HEK293 (cell line): ENCODE results near the gene CDCA7.

ENCODE experiments used
- CTCF ChIA-PET: fragments of 350-600 bp; formaldehyde crosslinking; extraction: SDS; loops from one replicate; lab custom pipeline; 2021; ENCODE audit warnings: antibody characterized with exemption; lab: Yijun Ruan, JAX
- POLR2A ChIA-PET: fragments of 300-600 bp; formaldehyde crosslinking; extraction: SDS; loops from one replicate; lab custom pipeline; 2020; ENCODE audit warnings: antibody characterized with exemption, inconsistent platforms; lab: Yijun Ruan, JAX
- H3K27ac ChIP-seq: fragments of 200-500 bp; sonication (Bioruptor generic); 2 replicates; pipeline ENCODE4 v1.5.1; 2014; ENCODE audit warnings: low read depth, low read length, control low read depth, inconsistent platforms; ENCODE audit errors: extremely low read depth
- H3K36me3 ChIP-seq, 2 experiments: fragments of 200-500 bp in 1 of 2; sonication (Bioruptor generic) in 1 of 2; 1 replicate in 1 of 2; 2 replicates in 1 of 2; pipeline ENCODE4 v1.5.1; 2014 to 2017; ENCODE audit warnings: inconsistent platforms in 2 of 2, low read length in 2 of 2; ENCODE audit not compliant: control insufficient read depth in 2 of 2, insufficient read depth in 1 of 2
- H3K4me1 ChIP-seq: fragments of 200-500 bp; sonication (Bioruptor generic); 2 replicates; pipeline ENCODE4 v1.5.1; 2014; ENCODE audit warnings: mild to moderate bottlenecking, low read length, inconsistent platforms; ENCODE audit not compliant: control insufficient read depth, insufficient read depth
- H3K4me3 ChIP-seq: 2 replicates; pipeline ENCODE4 v1.5.1; 2011; ENCODE audit warnings: low read depth, mild to moderate bottlenecking, control low read depth, low read length, moderate library complexity
- H3K9me3 ChIP-seq: fragments of 200-500 bp; sonication (Bioruptor generic); 2 replicates; pipeline ENCODE4 v1.5.1; 2014; ENCODE audit warnings: low read depth, low read length, inconsistent platforms; ENCODE audit not compliant: control insufficient read depth, insufficient read depth
- HOXA7 ChIP-seq: sonication (generic); formaldehyde crosslinking; IDR thresholded peaks from 2 replicates; pipeline ENCODE4 v1.8.1; 2022; ENCODE audit warnings: missing genetic modification reagents, borderline replicate concordance
- HOXC10 ChIP-seq: sonication (generic); formaldehyde crosslinking; IDR thresholded peaks from 2 replicates; pipeline ENCODE4 v1.8.1; 2023; ENCODE audit warnings: mild to moderate bottlenecking, missing genetic modification reagents
- KLF9 ChIP-seq: fragments of 450-650 bp; formaldehyde crosslinking; IDR thresholded peaks from 2 replicates; pipeline ENCODE4 v1.5.1; 2016; ENCODE audit warnings: missing biosample characterization, missing genetic modification characterization, low read depth
- PRDM1 ChIP-seq: fragments of 450-650 bp; formaldehyde crosslinking; IDR thresholded peaks from 2 replicates; pipeline ENCODE4; 2016; ENCODE audit warnings: missing biosample characterization, missing genetic modification characterization
- SCRT2 ChIP-seq: fragments of 450-650 bp; formaldehyde crosslinking; IDR thresholded peaks from 2 replicates; pipeline ENCODE4 v1.5.1; 2016; ENCODE audit warnings: missing biosample characterization, missing genetic modification characterization
- TCF7L2 ChIP-seq: IDR thresholded peaks from 2 replicates; pipeline ENCODE4 v1.6.1; 2011; ENCODE audit warnings: low read depth, mild to moderate bottlenecking, inconsistent platforms, low read length, moderate library complexity, borderline replicate concordance
- ZBTB17 ChIP-seq: fragments of 450-650 bp; formaldehyde crosslinking; IDR thresholded peaks from 2 replicates; pipeline ENCODE4 v1.5.1; 2016; ENCODE audit warnings: missing biosample characterization, missing genetic modification characterization
- ZFP41 ChIP-seq: fragments of 450-650 bp; formaldehyde crosslinking; IDR thresholded peaks from 2 replicates; pipeline ENCODE4 v1.5.1; 2016; ENCODE audit warnings: missing biosample characterization, missing genetic modification characterization, borderline replicate concordance
- ZNF114 ChIP-seq: fragments of 450-650 bp; formaldehyde crosslinking; IDR thresholded peaks from 2 replicates; pipeline ENCODE4 v1.5.0; 2017; ENCODE audit warnings: missing biosample characterization, missing genetic modification characterization
- ZNF121 ChIP-seq: fragments of 450-650 bp; formaldehyde crosslinking; IDR thresholded peaks from 2 replicates; pipeline ENCODE4 v1.5.1; 2016; ENCODE audit warnings: missing biosample characterization, missing genetic modification characterization
- ZNF146 ChIP-seq: fragments of 450-650 bp; formaldehyde crosslinking; IDR thresholded peaks from 2 replicates; pipeline ENCODE4 v1.5.1; 2016; ENCODE audit warnings: missing biosample characterization, missing genetic modification characterization
- ZNF16 ChIP-seq: fragments of 450-650 bp; formaldehyde crosslinking; IDR thresholded peaks from 2 replicates; pipeline ENCODE4 v1.5.1; 2016; ENCODE audit warnings: low read depth, missing biosample characterization, missing genetic modification characterization
- ZNF274 ChIP-seq, 2 experiments: fragments of 200-500 bp in 1 of 2; fragments of 450-650 bp in 1 of 2; sonication (Bioruptor generic) in 1 of 2; formaldehyde crosslinking in 1 of 2; IDR thresholded peaks; 2 replicates each; pipeline versions ENCODE4 v1.5.1 to v1.6.1; 2014 to 2016; ENCODE audit warnings: borderline replicate concordance in 1 of 2, inconsistent platforms in 1 of 2, low read length in 1 of 2, missing biosample characterization in 1 of 2, missing genetic modification characterization in 1 of 2
- ZNF311 ChIP-seq: fragments of 450-650 bp; formaldehyde crosslinking; IDR thresholded peaks from 2 replicates; pipeline ENCODE4 v1.5.1; 2017; ENCODE audit warnings: missing biosample characterization, missing genetic modification characterization, borderline replicate concordance
- ZNF626 ChIP-seq: fragments of 450-650 bp; sonication (Bioruptor Pico); formaldehyde crosslinking; IDR thresholded peaks from 2 replicates; pipeline ENCODE4 v1.5.1; 2018; ENCODE audit warnings: missing biosample characterization, missing genetic modification characterization, inconsistent platforms
- ZNF664 ChIP-seq: fragments of 450-650 bp; formaldehyde crosslinking; IDR thresholded peaks from 2 replicates; pipeline ENCODE4 v1.5.1; 2016; ENCODE audit warnings: missing biosample characterization, missing genetic modification characterization
- ZNF830 ChIP-seq: fragments of 450-650 bp; IDR thresholded peaks from 2 replicates; pipeline ENCODE4 v1.5.0; 2018; ENCODE audit warnings: missing biosample characterization, missing genetic modification characterization, low read depth, mild to moderate bottlenecking, moderate library complexity
- TF ChIP-seq, protein P1 (sequence below): fragments of 450-650 bp; formaldehyde crosslinking; IDR thresholded peaks from 2 replicates; pipeline ENCODE4 v1.5.1; 2016; ENCODE audit warnings: missing biosample characterization, missing genetic modification characterization
- TF ChIP-seq, protein P2 (sequence below): fragments of 450-650 bp; IDR thresholded peaks from 2 replicates; pipeline ENCODE4 v1.5.1; 2018; ENCODE audit warnings: missing biosample characterization, mild to moderate bottlenecking, missing genetic modification characterization

CDCA7 gene

DNA sequence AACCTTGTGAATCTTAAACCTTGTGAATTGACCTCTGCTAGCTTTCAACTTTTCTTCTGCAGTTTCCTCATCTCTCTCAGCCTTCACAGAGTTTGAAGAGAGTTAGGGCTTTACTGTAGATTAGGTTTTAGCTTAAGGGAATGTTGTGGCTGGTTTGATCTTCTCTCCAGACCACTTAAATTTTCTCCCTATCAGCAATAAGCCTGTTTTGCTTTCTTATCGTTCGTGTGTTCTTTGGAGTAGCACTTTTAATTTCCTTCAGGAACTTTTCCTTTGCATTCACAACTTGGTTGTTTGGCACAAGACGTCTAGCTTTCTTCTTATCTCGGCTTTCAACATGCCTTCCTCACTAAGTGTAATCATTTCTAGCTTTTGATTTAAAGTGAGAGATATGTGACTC lies 2.8 kb upstream of the CDCA7 start:
- peaks cover 5% of the 10 kb centered on the region for H3K4me1 ChIP-seq
- H3K27ac ChIP-seq, result no peak overlapping the region
- no peak for TF ChIP-seq ZNF311 (tag by site-specific recombination)
- TF ChIP-seq SCRT2 (tag by site-specific recombination), result no peak
- TF ChIP-seq, protein P1, sequence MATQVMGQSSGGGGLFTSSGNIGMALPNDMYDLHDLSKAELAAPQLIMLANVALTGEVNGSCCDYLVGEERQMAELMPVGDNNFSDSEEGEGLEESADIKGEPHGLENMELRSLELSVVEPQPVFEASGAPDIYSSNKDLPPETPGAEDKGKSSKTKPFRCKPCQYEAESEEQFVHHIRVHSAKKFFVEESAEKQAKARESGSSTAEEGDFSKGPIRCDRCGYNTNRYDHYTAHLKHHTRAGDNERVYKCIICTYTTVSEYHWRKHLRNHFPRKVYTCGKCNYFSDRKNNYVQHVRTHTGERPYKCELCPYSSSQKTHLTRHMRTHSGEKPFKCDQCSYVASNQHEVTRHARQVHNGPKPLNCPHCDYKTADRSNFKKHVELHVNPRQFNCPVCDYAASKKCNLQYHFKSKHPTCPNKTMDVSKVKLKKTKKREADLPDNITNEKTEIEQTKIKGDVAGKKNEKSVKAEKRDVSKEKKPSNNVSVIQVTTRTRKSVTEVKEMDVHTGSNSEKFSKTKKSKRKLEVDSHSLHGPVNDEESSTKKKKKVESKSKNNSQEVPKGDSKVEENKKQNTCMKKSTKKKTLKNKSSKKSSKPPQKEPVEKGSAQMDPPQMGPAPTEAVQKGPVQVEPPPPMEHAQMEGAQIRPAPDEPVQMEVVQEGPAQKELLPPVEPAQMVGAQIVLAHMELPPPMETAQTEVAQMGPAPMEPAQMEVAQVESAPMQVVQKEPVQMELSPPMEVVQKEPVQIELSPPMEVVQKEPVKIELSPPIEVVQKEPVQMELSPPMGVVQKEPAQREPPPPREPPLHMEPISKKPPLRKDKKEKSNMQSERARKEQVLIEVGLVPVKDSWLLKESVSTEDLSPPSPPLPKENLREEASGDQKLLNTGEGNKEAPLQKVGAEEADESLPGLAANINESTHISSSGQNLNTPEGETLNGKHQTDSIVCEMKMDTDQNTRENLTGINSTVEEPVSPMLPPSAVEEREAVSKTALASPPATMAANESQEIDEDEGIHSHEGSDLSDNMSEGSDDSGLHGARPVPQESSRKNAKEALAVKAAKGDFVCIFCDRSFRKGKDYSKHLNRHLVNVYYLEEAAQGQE (tag by site-specific recombination), result no peak
- no peak for TF ChIP-seq ZNF626 (tag by site-specific recombination)
- TF ChIP-seq PRDM1, result 0 out of 2 replicates have a peak, but pooled peaks have one; percentile 37
- TF ChIP-seq ZNF664 (tag by site-specific recombination), result no peak
- TF ChIP-seq TCF7L2, result peak; percentile 48; the same call in 1 of the 2 replicates
- CTCF ChIA-PET, result interaction anchor here (0.8 to 1.0 kb wide), 2 partner anchors 17 to 989 kb away, joined by 4 to 5 read pairs; no protein-coding TSS in a partner anchor
- no peak overlapping the region for H3K4me3 ChIP-seq
- POLR2A ChIA-PET, result no interaction called here
- H3K9me3 ChIP-seq, result no peaks in the 10 kb centered on the region
- peaks cover 0 to 6% of the 10 kb centered on the region in 2 experiments; a peak in 1 of 3 replicates for H3K36me3 ChIP-seq

DNA sequence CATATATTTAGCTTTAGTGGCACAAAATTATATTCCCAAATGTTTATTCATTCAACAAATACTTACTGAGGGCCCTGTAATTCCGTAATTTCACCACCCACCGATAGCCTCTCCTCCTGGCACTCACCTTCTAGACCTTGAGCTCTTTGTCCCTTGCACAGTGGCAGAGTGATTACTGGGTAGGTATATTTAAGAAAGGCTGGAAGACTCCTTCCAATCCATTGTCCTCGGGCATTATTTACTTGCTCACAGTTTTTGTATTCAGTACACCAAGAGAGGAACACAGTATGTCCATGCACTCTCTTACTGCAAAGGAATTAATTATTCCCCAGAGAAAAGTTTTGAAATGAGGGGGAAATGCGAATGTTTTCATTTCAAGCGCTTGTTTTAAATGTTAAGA lies 1.1 kb upstream of the CDCA7 start:
- Histone ChIP-seq H3K9me3 (no peaks in the 10 kb centered on the region), H3K27ac (no peak overlapping the region), H3K36me3 (peaks cover 0 to 9% of the 10 kb centered on the region in 2 experiments; a peak in 2 of 3 replicates), H3K4me3 (no peak overlapping the region), H3K4me1 (peaks cover 5% of the 10 kb centered on the region)
- TF ChIP-seq ZNF16 (tag by site-specific recombination), result no peak
- TF ChIP-seq, protein P2, sequence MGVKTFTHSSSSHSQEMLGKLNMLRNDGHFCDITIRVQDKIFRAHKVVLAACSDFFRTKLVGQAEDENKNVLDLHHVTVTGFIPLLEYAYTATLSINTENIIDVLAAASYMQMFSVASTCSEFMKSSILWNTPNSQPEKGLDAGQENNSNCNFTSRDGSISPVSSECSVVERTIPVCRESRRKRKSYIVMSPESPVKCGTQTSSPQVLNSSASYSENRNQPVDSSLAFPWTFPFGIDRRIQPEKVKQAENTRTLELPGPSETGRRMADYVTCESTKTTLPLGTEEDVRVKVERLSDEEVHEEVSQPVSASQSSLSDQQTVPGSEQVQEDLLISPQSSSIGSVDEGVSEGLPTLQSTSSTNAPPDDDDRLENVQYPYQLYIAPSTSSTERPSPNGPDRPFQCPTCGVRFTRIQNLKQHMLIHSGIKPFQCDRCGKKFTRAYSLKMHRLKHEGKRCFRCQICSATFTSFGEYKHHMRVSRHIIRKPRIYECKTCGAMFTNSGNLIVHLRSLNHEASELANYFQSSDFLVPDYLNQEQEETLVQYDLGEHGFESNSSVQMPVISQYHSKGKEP (tag by site-specific recombination), result no peak
- no peak for TF ChIP-seq ZNF830 (tag by site-specific recombination)
- no peak for TF ChIP-seq HOXA7 (CRISPR knock-in tag)
- no peak for TF ChIP-seq ZNF114 (tag by site-specific recombination)
- no peak for TF ChIP-seq ZBTB17 (tag by site-specific recombination)
- no peak for TF ChIP-seq KLF9 (tag by site-specific recombination)
- no peak for TF ChIP-seq HOXC10 (CRISPR knock-in tag)
- no peak for TF ChIP-seq ZFP41 (tag by site-specific recombination)
- no peak for TF ChIP-seq ZNF274 (IDR thresholded peaks at IDR 0.05; ENCODE audit: low read length)
- TF ChIP-seq ZNF274 (tag by site-specific recombination; IDR thresholded peaks at IDR 0.05; ENCODE audit: borderline replicate concordance), result no peak
- TF ChIP-seq ZNF121, result no peak
- TF ChIP-seq ZNF146 (tag by site-specific recombination), result no peak
- ChIA-PET CTCF (no interaction called here), POLR2A (no interaction called here)
